ENCODE results near the gene TMEM273. TPM values are rescaled to one million over a fixed set of nuclear protein-coding genes. Genes with fewer than 3 reads are reported as not detected.

The TMEM273 gene
- total and polyA plus RNA-seq, 10 of the 15 experiments (the other 5 are each of a cell fraction or from before 2014, with no cell fraction given): 10.3 to 46.3 (median 26.4) TPM

GRCh38 chr10:49178489-49179471, 9.4 kb downstream of the TMEM273 start (continued):
- TF ChIP-seq ATF2 (IDR thresholded peaks at IDR 0.05; ENCODE audit: low read length) (no peak), NKRF (conservative IDR thresholded peaks at IDR 0.05) (no peak), SMAD5 (IDR thresholded peaks at IDR 0.05; ENCODE audit: low read depth) (no peak)

Measured in GM12878 (cell line).